IPS-NIHi11 (cell line): ENCODE results near the gene APMAP.
"Not testable (repeated sequence)": the region's sequence is repeated elsewhere in the genome, so short reads cannot be mapped to it uniquely, and the experiment has no call there.

Source experiments
- DNase-seq: peaks from one replicate; pipeline ENCODE4 v3.0.0; 2012; ENCODE audit warnings: mixed read lengths, low spot score

APMAP gene

GRCh38 chr20:24930724-24931688, 61.5 kb downstream of the APMAP start:
- not testable (repeated sequence) for DNase-seq

- DNase-seq, result not testable (repeated sequence)
Measured at GRCh38 chr20:24929867-24930723, 62.5 kb downstream of the APMAP start.

GRCh38 chr20:24929259-24929658, 63.3 kb downstream of the APMAP start:
- DNase-seq, result not testable (repeated sequence)

GRCh38 chr20:24920706-24921105, 71.8 kb downstream of the APMAP start:
- not testable (repeated sequence) for DNase-seq

GRCh38 chr20:24919665-24920064, 72.9 kb downstream of the APMAP start:
- not testable (repeated sequence) for DNase-seq

- DNase-seq, result no peak
Measured at GRCh38 chr20:24918579-24919566, 73.7 kb downstream of the APMAP start.

GRCh38 chr20:24917797-24918578, 74.6 kb downstream of the APMAP start:
- peak; percentile 92 for DNase-seq

- no peak for DNase-seq
Measured at GRCh38 chr20:24917056-24917455, 75.5 kb downstream of the APMAP start.

GRCh38 chr20:24916412-24916811, 76.1 kb downstream of the APMAP start:
- DNase-seq, result no peak

- no peak for DNase-seq
Measured at GRCh38 chr20:24915892-24916291, 76.7 kb downstream of the APMAP start.

- DNase-seq, result no peak
Measured at GRCh38 chr20:24915440-24915839, 77.1 kb downstream of the APMAP start.

GRCh38 chr20:24914388-24915241, 77.9 kb downstream of the APMAP start:
- DNase-seq, result no peak

GRCh38 chr20:24913076-24913628, 79.4 kb downstream of the APMAP start:
- no peak for DNase-seq
